ENCODE measurements around the gene LSP1.

GRCh38 chr11:1843796-1844195 lies 9.1 kb upstream of the LSP1 start:
- TF ChIP-seq, protein P1, sequence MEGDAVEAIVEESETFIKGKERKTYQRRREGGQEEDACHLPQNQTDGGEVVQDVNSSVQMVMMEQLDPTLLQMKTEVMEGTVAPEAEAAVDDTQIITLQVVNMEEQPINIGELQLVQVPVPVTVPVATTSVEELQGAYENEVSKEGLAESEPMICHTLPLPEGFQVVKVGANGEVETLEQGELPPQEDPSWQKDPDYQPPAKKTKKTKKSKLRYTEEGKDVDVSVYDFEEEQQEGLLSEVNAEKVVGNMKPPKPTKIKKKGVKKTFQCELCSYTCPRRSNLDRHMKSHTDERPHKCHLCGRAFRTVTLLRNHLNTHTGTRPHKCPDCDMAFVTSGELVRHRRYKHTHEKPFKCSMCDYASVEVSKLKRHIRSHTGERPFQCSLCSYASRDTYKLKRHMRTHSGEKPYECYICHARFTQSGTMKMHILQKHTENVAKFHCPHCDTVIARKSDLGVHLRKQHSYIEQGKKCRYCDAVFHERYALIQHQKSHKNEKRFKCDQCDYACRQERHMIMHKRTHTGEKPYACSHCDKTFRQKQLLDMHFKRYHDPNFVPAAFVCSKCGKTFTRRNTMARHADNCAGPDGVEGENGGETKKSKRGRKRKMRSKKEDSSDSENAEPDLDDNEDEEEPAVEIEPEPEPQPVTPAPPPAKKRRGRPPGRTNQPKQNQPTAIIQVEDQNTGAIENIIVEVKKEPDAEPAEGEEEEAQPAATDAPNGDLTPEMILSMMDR (conservative IDR thresholded peaks at IDR 0.05; ENCODE audit: low read depth, low read length) = no peak
- TF ChIP-seq EZH2 (IDR thresholded peaks at IDR 0.05; ENCODE audit: borderline replicate concordance, low read depth, low read length, poor library complexity, severe bottlenecking) = no peak

Measured in A673 (cell line).